Transverse colon (tissue), 4 donors: ENCODE measurements around the gene OR10D3. TPM values are rescaled to one million over a fixed set of nuclear protein-coding genes. Genes with fewer than 3 reads are reported as not detected.

Experiments
- DNase-seq: peaks from one replicate; pipeline ENCODE4 v3.0.0-alpha.2; 2019
- H3K27ac ChIP-seq, 4 donors: fragments of 200-600 bp; sonication (generic); 2 replicates each; pipeline ENCODE4 v1.5.1; 2016 to 2018; ENCODE audit warnings: inconsistent platforms in 4 of 4
- H3K27me3 ChIP-seq: fragments of 200-600 bp; sonication (generic); 2 replicates; pipeline ENCODE4 v1.5.1; 2017; ENCODE audit warnings: inconsistent platforms
- H3K36me3 ChIP-seq, 4 donors: fragments of 200-600 bp; sonication (generic); 2 replicates each; pipeline ENCODE4 v1.5.1; 2017 to 2019; ENCODE audit warnings: inconsistent platforms in 4 of 4
- H3K4me1 ChIP-seq, 4 donors: fragments of 200-600 bp; sonication (generic); 2 replicates each; pipeline ENCODE4 v1.5.1; 2017 to 2020; ENCODE audit warnings: inconsistent platforms in 4 of 4
- H3K4me3 ChIP-seq, 4 donors: fragments of 200-600 bp; sonication (generic); 1 replicate in 1 of 4; 2 replicates in 3 of 4; pipeline versions ENCODE4 v1.5.1 to v1.6.1; 2017 to 2019; ENCODE audit warnings: inconsistent platforms in 4 of 4
- H3K9me3 ChIP-seq, 2 donors: fragments of 200-600 bp; sonication (generic); 2 replicates each; pipeline ENCODE4 v1.5.1; 2017 to 2019; ENCODE audit warnings: inconsistent platforms in 2 of 2
- EP300 ChIP-seq: sonication (generic); formaldehyde crosslinking; IDR thresholded peaks from one replicate; pipeline ENCODE4 v1.6.1; 2017; ENCODE audit warnings: antibody characterized with exemption, low read depth
- POLR2A ChIP-seq: fragments of 450-650 bp; IDR thresholded peaks from one replicate; pipeline ENCODE4 v1.6.1; 2016; ENCODE audit warnings: antibody characterized with exemption, mild to moderate bottlenecking, moderate library complexity
- POLR2AphosphoS5 ChIP-seq, 3 donors: sonication (generic); formaldehyde crosslinking; IDR thresholded peaks; one replicate each; pipeline ENCODE4 v1.6.1; 2016; ENCODE audit warnings: antibody characterized with exemption in 3 of 3
- WGBS, 2 donors: methylation state at CpG; one replicate each; pipeline ENCODE4 v1.1.5; 2018; ENCODE audit warnings: low coverage in 1 of 2; 5-methylcytosine and 5-hydroxymethylcytosine counted together
- in situ Hi-C, 4 donors: fragments of 200-750 bp; cut with MboI; loops; one replicate each; pipeline versions ENCODE4 v1.15.0 to v1.15.1; 2017; ENCODE audit warnings: low sequenced_read_pairs in 3 of 4, low pct_ligation_motif_present in 1 of 4, low pct_unique_long_range_greater_than_20kb in 1 of 4
- intact Hi-C: fragments of 100-400 bp; cut with DNase I; formaldehyde crosslinking; loops from one replicate; pipeline ENCODE4 v1.15.1; 2023; ENCODE audit warnings: low total_unique reads
- total RNA-seq, 4 donors: library from RNA; depleted of rRNA; stranded (reverse); fragments of >200 nt; gene quantifications; one replicate each; pipeline ENCODE4 v1.1.0, GENCODE V29; 2016
- TF ChIP-seq, protein P1 (sequence below), 5 experiments: fragments of 200-600 bp in 3 of 5; fragments of 450-650 bp in 2 of 5; sonication (generic) in 3 of 5; IDR thresholded peaks; 1 replicate in 2 of 5; 2 replicates in 3 of 5; pipeline ENCODE4 v1.5.1; 2016 to 2017; ENCODE audit warnings: antibody characterized with exemption in 5 of 5, inconsistent platforms in 3 of 5, mild to moderate bottlenecking in 2 of 5, moderate library complexity in 1 of 5

OR10D3 gene
- total RNA-seq, 4 donors from 2014 or later, result not detected

DNA sequence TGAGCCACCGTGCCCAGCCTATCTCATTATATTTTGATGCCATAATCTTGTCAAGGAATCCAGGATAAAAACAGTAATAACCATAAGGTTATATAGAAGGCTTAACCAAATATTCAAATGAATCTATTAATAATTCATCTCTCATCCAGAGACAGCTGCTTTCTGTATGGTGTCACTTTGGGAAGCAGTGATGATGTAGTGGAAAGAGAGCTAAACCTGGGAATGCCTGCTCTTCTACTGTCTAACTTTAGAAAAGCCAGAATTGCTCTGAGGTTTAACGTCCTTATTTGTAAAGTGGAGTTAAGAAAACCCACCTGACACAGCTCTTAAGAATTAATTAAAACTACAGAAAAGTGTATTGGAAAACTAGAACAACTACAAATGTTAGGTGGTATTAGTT, 29.3 kb upstream of the OR10D3 start:
- intact Hi-C loops, result no loop called here
- H3K9me3 ChIP-seq, result no peaks in the 10 kb centered on the region
- no peaks in the 10 kb centered on the region for H3K27me3 ChIP-seq
- in situ Hi-C loops, result no loop called here
- H3K36me3 ChIP-seq, result no peaks in the 10 kb centered on the region
- WGBS, 2 donors, result 60 to 62% methylated on average over 1 to 2 of the region's 2 CpGs
- no peaks in the 10 kb centered on the region for H3K4me1 ChIP-seq
- no peak overlapping the region for H3K27ac ChIP-seq
- H3K4me3 ChIP-seq, result no peak overlapping the region
- TF ChIP-seq POLR2AphosphoS5 (IDR thresholded peaks at IDR 0.05) (no peak), POLR2A (no peak)
- TF ChIP-seq, protein P1, sequence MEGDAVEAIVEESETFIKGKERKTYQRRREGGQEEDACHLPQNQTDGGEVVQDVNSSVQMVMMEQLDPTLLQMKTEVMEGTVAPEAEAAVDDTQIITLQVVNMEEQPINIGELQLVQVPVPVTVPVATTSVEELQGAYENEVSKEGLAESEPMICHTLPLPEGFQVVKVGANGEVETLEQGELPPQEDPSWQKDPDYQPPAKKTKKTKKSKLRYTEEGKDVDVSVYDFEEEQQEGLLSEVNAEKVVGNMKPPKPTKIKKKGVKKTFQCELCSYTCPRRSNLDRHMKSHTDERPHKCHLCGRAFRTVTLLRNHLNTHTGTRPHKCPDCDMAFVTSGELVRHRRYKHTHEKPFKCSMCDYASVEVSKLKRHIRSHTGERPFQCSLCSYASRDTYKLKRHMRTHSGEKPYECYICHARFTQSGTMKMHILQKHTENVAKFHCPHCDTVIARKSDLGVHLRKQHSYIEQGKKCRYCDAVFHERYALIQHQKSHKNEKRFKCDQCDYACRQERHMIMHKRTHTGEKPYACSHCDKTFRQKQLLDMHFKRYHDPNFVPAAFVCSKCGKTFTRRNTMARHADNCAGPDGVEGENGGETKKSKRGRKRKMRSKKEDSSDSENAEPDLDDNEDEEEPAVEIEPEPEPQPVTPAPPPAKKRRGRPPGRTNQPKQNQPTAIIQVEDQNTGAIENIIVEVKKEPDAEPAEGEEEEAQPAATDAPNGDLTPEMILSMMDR (IDR thresholded peaks at IDR 0.05), result no peak
- DNase-seq, result no peak

DNA sequence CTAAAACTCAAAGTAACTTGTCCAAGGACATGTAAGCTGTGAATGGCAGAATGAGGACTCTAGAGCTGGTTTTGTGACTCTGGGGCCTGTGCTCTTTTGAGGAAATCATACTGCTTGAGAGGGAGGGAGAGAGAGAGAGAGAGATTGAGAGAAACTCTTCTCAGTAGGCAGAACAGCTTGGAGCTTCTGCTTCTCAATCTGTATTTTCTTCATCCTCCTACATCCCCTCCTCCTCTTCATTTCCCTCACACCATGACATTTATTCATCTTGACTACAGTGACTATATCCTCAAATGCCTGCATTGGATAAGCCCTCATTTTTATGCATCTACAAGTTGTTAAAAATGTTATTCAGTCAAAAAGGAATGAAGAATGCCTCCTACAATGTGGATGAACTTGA, 23.7 kb upstream of the OR10D3 start:
- H3K4me1 ChIP-seq, result no peaks in the 10 kb centered on the region
- intact Hi-C loops, result no loop called here
- no peaks in the 10 kb centered on the region for H3K36me3 ChIP-seq
- H3K9me3 ChIP-seq, result no peaks in the 10 kb centered on the region
- H3K27me3 ChIP-seq, result no peaks in the 10 kb centered on the region
- H3K27ac ChIP-seq, result no peak overlapping the region
- no peak for TF ChIP-seq POLR2A
- TF ChIP-seq POLR2AphosphoS5 (IDR thresholded peaks at IDR 0.05), result no peak
- TF ChIP-seq EP300, result no peak
- TF ChIP-seq, protein P1 (IDR thresholded peaks at IDR 0.05), result no peak
- H3K4me3 ChIP-seq, result no peak overlapping the region
- in situ Hi-C loops, result no loop called here
- DNase-seq, result no peak

DNA sequence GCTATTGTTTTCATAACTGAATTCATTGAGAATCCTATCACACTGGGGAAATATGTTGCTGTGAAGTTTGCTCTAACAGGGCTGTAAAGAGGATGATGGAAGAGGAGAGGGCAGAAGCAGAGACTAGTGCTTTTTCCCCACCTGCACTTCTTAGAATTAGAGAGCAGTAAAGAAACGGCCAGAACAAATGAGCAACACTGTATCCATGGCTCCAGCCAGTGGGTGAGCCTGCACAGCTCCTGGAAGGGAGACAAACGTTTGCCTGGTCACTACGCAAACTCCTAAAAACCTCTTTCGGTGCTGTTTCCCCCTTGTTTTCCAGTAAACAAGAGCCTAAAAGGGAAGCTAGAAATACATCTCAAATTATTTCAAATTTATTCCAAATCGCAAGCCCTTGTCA, 22.2 kb upstream of the OR10D3 start:
- H3K4me1 ChIP-seq, result no peaks in the 10 kb centered on the region
- 58 to 76% methylated on average over 2 to 5 of the region's 5 CpGs for WGBS, 2 donors
- H3K36me3 ChIP-seq, result no peaks in the 10 kb centered on the region
- DNase-seq, result no peak
- H3K9me3 ChIP-seq, result no peaks in the 10 kb centered on the region
- H3K27ac ChIP-seq, result no peak overlapping the region
- intact Hi-C loops, result no loop called here
- no peak overlapping the region for H3K4me3 ChIP-seq
- TF ChIP-seq, protein P1 (IDR thresholded peaks at IDR 0.05), result no peak
- no peak for TF ChIP-seq POLR2A
- TF ChIP-seq EP300, result no peak
- no peak for TF ChIP-seq POLR2AphosphoS5 (IDR thresholded peaks at IDR 0.05)
- H3K27me3 ChIP-seq, result no peaks in the 10 kb centered on the region
- in situ Hi-C loops, result no loop called here

DNA sequence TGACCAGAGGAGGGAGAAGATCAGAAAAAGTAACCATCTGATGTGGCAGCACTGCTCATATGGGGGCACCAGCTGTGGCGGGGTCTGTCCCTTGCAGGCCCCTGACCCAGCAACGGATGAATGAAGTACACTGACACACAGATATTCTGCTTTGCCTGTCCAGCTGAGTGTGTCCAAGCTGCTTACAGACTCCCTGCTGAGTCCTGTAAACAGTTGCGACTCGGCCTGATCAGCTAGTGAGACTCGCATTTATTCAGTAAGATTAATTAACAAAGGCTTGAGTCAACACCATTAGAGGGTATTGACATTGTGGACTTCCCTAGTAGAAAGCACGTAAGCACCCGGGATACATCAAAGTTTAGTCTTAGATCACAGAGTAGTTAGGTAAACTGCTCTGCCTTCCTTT, 15.3 kb upstream of the OR10D3 start:
- H3K4me3 ChIP-seq, result no peak overlapping the region
- WGBS, 2 donors, result 56 to 73% methylated on average over 4 to 7 of the region's 7 CpGs
- H3K9me3 ChIP-seq, result no peaks in the 10 kb centered on the region
- intact Hi-C loops, result no loop called here
- H3K4me1 ChIP-seq, result no peaks in the 10 kb centered on the region
- no peak for TF ChIP-seq POLR2A
- TF ChIP-seq POLR2AphosphoS5 (IDR thresholded peaks at IDR 0.05), result no peak
- no peak for TF ChIP-seq EP300
- TF ChIP-seq, protein P1 (IDR thresholded peaks at IDR 0.05), result no peak
- no peaks in the 10 kb centered on the region for H3K27me3 ChIP-seq
- H3K27ac ChIP-seq, result no peak overlapping the region
- no peak for DNase-seq
- no peaks in the 10 kb centered on the region for H3K36me3 ChIP-seq
- in situ Hi-C loops, result no loop called here
